GM12875 (cell line): Measurements from ENCODE around the gene TACR1.

Experiments used
- H3K4me3 ChIP-seq: one replicate; pipeline ENCODE4 v1.5.1; 2011; ENCODE audit warnings: low read depth, low read length, control low read depth
- TF ChIP-seq, protein P1 (sequence below): IDR thresholded peaks from 2 replicates; pipeline ENCODE4 v1.5.1; 2011; ENCODE audit warnings: low read depth, mild to moderate bottlenecking, control low read depth, inconsistent platforms, low read length, moderate library complexity, borderline replicate concordance; ENCODE audit not compliant: insufficient read depth

Gene TACR1

GRCh38 chr2:75192496-75192895 is 6.8 kb downstream of the TACR1 start:
- no peak overlapping the region for H3K4me3 ChIP-seq
- TF ChIP-seq, protein P1, sequence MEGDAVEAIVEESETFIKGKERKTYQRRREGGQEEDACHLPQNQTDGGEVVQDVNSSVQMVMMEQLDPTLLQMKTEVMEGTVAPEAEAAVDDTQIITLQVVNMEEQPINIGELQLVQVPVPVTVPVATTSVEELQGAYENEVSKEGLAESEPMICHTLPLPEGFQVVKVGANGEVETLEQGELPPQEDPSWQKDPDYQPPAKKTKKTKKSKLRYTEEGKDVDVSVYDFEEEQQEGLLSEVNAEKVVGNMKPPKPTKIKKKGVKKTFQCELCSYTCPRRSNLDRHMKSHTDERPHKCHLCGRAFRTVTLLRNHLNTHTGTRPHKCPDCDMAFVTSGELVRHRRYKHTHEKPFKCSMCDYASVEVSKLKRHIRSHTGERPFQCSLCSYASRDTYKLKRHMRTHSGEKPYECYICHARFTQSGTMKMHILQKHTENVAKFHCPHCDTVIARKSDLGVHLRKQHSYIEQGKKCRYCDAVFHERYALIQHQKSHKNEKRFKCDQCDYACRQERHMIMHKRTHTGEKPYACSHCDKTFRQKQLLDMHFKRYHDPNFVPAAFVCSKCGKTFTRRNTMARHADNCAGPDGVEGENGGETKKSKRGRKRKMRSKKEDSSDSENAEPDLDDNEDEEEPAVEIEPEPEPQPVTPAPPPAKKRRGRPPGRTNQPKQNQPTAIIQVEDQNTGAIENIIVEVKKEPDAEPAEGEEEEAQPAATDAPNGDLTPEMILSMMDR: no peak

DNA sequence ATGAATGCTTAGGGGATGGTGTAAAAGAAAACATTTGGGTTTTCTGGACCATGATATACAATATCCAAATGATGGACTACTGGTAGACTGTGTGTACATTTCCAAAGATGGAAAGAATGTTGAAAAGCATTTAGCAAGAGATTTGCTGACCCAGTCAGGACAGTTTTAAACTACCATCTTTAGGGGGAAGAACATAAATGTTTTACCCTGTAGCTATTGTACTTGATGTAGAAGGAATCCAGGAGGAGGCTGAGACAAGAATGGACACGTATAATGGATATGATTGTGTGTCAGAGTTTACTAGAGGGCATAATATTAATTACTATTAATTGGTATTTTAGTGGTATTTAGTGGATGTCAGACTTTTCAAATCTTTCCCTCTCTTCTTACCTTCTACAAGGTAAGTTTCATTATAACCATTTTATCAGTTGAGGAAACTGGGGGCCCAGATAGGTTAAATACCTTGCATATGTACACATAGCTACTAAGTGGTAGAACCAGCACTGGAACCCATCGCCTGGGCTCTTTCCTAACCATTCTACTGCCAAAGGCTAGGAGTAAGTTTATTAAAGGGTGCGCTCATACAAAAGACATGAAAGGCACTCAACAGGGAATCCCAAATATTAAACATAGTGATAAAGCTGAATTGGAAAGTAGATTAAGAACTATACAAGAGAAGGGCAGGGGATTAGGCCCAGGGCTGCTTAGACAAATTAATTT is 8.9 kb downstream of the TACR1 start:
- TF ChIP-seq, protein P1: no peak
- H3K4me3 ChIP-seq: no peak overlapping the region

DNA sequence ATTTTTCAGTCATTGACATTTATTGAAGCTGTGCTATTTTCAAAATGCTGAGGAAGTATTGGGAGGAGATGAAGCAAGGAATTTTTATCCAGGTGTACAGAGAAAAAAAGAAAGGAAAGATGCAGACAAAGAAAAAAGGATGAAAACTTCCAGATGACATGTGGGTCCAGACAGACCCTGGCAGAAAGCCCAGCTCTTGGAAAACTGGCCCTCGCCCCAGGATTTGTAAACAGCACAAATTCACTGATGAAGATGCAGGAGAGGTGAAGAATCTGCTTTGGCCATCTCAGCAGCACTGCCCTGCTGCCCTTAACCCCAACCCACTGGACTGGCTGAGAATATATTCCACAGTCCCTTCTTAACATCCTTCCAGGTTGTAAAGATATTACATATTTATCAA is 12.5 kb downstream of the TACR1 start:
- H3K4me3 ChIP-seq: no peak overlapping the region
- TF ChIP-seq, protein P1: no peak

DNA sequence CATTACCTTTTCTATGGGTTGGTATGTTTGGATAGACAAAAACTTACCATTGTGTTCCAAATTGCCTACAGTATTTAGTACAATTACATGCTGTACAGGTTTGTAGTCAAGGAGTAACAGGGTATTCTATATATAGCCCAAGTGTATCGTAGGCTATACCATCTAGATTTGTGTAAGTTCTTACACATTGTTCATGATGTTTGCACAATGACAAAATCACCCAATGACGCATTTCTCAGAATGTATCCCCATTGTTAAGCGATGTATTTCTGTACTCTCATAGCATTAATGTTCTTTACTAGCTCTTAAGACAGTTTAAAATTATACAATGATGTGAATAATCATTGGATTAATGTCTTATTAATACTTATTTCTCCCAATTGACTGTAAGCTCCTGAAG is 16.7 kb downstream of the TACR1 start:
- no peak overlapping the region for H3K4me3 ChIP-seq
- TF ChIP-seq, protein P1: no peak

- TF ChIP-seq, protein P1: no peak
- no peak overlapping the region for H3K4me3 ChIP-seq
Measured at GRCh38 chr2:75180476-75180875, 18.8 kb downstream of the TACR1 start.

- TF ChIP-seq, protein P1: no peak
- no peak overlapping the region for H3K4me3 ChIP-seq
Measured at GRCh38 chr2:75177427-75177826, 21.9 kb downstream of the TACR1 start.

DNA sequence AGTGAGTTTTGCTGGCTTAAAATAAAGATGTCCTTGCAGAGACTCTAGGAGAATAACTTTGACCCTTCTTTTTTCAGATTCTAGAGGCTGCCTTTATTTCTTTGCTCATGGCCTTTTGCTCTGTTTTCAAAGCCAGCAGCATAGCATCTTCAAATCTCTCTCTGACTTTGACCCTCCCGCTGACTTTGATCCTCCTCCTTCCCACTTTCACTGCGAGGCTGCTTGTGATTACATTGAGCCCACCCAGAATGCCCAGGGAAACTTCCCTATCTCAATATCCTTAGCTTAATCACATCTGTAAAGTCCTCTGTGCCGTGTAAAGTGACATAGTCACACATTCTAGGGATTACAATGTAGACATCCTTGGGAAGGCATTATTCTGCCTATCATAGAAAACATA is 23.9 kb downstream of the TACR1 start:
- TF ChIP-seq, protein P1: no peak

More for the DNA sequence above, 23.9 kb downstream of the TACR1 start:
- H3K4me3 ChIP-seq: no peak overlapping the region
